ENCODE measurements around the gene GATA1. TPM values are rescaled to one million over a fixed set of nuclear protein-coding genes. Genes with fewer than 3 reads are reported as not detected.

GATA1 gene
- total and polyA plus RNA-seq, 2 experiments from 2014 or later = 0.17 TPM; not detected in 1

GRCh38 chrX:48745222-48745621, 41.2 kb upstream of the GATA1 start:
- H3K4me1 ChIP-seq (ENCODE audit: low read depth) = no peaks in the 10 kb centered on the region
- no peak overlapping the region for H3K4me3 ChIP-seq
- H3K27me3 ChIP-seq = no peaks in the 10 kb centered on the region
- no peak overlapping the region for H3K27ac ChIP-seq
- no peak for TF ChIP-seq CTCF (IDR thresholded peaks at IDR 0.05; ENCODE audit: low read depth, low read length)
- no peaks in the 10 kb centered on the region for H3K36me3 ChIP-seq
- no peaks in the 10 kb centered on the region for H3K9me3 ChIP-seq (ENCODE audit: low read depth)
- no peak for DNase-seq (ENCODE audit: low read depth in 1 of 2, low spot score in 1 of 2)

GRCh38 chrX:48747415-48748016, 38.9 kb upstream of the GATA1 start:
- H3K27ac ChIP-seq = no peak overlapping the region
- no peaks in the 10 kb centered on the region for H3K4me1 ChIP-seq (ENCODE audit: low read depth)
- H3K4me3 ChIP-seq = no peak overlapping the region
- no peak for TF ChIP-seq CTCF (IDR thresholded peaks at IDR 0.05; ENCODE audit: low read depth, low read length)
- no peaks in the 10 kb centered on the region for H3K27me3 ChIP-seq
- no peak for DNase-seq (ENCODE audit: low read depth in 1 of 2, low spot score in 1 of 2)
- no peaks in the 10 kb centered on the region for H3K9me3 ChIP-seq (ENCODE audit: low read depth)
- H3K36me3 ChIP-seq = no peaks in the 10 kb centered on the region

- Histone ChIP-seq H3K27ac (no peak overlapping the region), H3K4me1 (ENCODE audit: low read depth) (no peaks in the 10 kb centered on the region), H3K27me3 (no peaks in the 10 kb centered on the region), H3K4me3 (no peak overlapping the region), H3K36me3 (no peaks in the 10 kb centered on the region), H3K9me3 (ENCODE audit: low read depth) (no peaks in the 10 kb centered on the region)
- TF ChIP-seq CTCF (IDR thresholded peaks at IDR 0.05; ENCODE audit: low read depth, low read length) = no peak
- no peak for DNase-seq (ENCODE audit: low read depth in 1 of 2, low spot score in 1 of 2)
These were observed 37.2 kb upstream of the GATA1 start for GRCh38 chrX:48749182-48749581.

- Histone ChIP-seq H3K4me1 (ENCODE audit: low read depth) (no peaks in the 10 kb centered on the region), H3K27ac (no peak overlapping the region), H3K4me3 (no peak overlapping the region), H3K9me3 (ENCODE audit: low read depth) (no peaks in the 10 kb centered on the region), H3K27me3 (no peaks in the 10 kb centered on the region), H3K36me3 (no peaks in the 10 kb centered on the region)
- no peak for DNase-seq (ENCODE audit: low read depth in 1 of 2, low spot score in 1 of 2)
- TF ChIP-seq CTCF (IDR thresholded peaks at IDR 0.05; ENCODE audit: low read depth, low read length) = no peak
These were observed 35.0 kb upstream of the GATA1 start for GRCh38 chrX:48751343-48751742.

- no peak for DNase-seq (ENCODE audit: low read depth in 1 of 2, low spot score in 1 of 2)
- TF ChIP-seq CTCF (IDR thresholded peaks at IDR 0.05; ENCODE audit: low read depth, low read length) = no peak
- Histone ChIP-seq H3K9me3 (ENCODE audit: low read depth) (no peaks in the 10 kb centered on the region), H3K27ac (no peak overlapping the region), H3K4me1 (ENCODE audit: low read depth) (no peaks in the 10 kb centered on the region), H3K27me3 (no peaks in the 10 kb centered on the region), H3K36me3 (no peaks in the 10 kb centered on the region), H3K4me3 (no peak overlapping the region)
These were observed 33.9 kb upstream of the GATA1 start for GRCh38 chrX:48752498-48752897.
